Measurements from ENCODE around the gene UNC93A. TPM values are rescaled to one million over a fixed set of nuclear protein-coding genes. Genes with fewer than 3 reads are reported as not detected.
"Not testable (repeated sequence)": the region's sequence is repeated elsewhere in the genome, so short reads cannot be mapped to it uniquely, and the experiment has no call there.

The UNC93A gene
- total and polyA plus RNA-seq, 4 donors = 0.11 TPM; not detected in 3

GRCh38 chr6:167349631-167350274, 58.6 kb downstream of the UNC93A start:
- Histone ChIP-seq H3K9me3 (ENCODE audit: control insufficient read depth, insufficient read depth, low read length) (no peaks in the 10 kb centered on the region), H3K36me3 (ENCODE audit: control insufficient read depth, insufficient read depth, low read length) (no peaks in the 10 kb centered on the region), H3K4me1 (ENCODE audit: control insufficient read depth, insufficient read depth, low read length) (peaks cover 18% of the 10 kb centered on the region), H3K27me3 (ENCODE audit: control insufficient read depth, insufficient read depth, low read length) (no peaks in the 10 kb centered on the region), H3K27ac (ENCODE audit: low read depth, low read length) (no peak overlapping the region), H3K4me3 (ENCODE audit: low read depth, low read length) (peak overlapping the region; percentile 47)
- DNase-seq (ENCODE audit: low read depth in 4 of 6, low spot score in 6 of 6) = peak in 2 of 6 donors; percentile 64 to 92
- 25% methylated on average over 12 of the region's 19 CpGs for WGBS (ENCODE audit: insufficient coverage)

GRCh38 chr6:167350275-167350696, 59.2 kb downstream of the UNC93A start:
- WGBS (ENCODE audit: insufficient coverage) = 5% methylated on average over 5 of the region's 22 CpGs
- Histone ChIP-seq H3K27ac (ENCODE audit: low read depth, low read length) (peak overlapping the region; percentile 64), H3K4me1 (ENCODE audit: control insufficient read depth, insufficient read depth, low read length) (peaks cover 18% of the 10 kb centered on the region), H3K27me3 (ENCODE audit: control insufficient read depth, insufficient read depth, low read length) (no peaks in the 10 kb centered on the region), H3K9me3 (ENCODE audit: control insufficient read depth, insufficient read depth, low read length) (no peaks in the 10 kb centered on the region), H3K4me3 (ENCODE audit: low read depth, low read length) (peak overlapping the region; percentile 47), H3K36me3 (ENCODE audit: control insufficient read depth, insufficient read depth, low read length) (no peaks in the 10 kb centered on the region)
- DNase-seq (ENCODE audit: low read depth in 4 of 6, low spot score in 6 of 6) = peak in 1 of 6 donors; percentile 49

DNA sequence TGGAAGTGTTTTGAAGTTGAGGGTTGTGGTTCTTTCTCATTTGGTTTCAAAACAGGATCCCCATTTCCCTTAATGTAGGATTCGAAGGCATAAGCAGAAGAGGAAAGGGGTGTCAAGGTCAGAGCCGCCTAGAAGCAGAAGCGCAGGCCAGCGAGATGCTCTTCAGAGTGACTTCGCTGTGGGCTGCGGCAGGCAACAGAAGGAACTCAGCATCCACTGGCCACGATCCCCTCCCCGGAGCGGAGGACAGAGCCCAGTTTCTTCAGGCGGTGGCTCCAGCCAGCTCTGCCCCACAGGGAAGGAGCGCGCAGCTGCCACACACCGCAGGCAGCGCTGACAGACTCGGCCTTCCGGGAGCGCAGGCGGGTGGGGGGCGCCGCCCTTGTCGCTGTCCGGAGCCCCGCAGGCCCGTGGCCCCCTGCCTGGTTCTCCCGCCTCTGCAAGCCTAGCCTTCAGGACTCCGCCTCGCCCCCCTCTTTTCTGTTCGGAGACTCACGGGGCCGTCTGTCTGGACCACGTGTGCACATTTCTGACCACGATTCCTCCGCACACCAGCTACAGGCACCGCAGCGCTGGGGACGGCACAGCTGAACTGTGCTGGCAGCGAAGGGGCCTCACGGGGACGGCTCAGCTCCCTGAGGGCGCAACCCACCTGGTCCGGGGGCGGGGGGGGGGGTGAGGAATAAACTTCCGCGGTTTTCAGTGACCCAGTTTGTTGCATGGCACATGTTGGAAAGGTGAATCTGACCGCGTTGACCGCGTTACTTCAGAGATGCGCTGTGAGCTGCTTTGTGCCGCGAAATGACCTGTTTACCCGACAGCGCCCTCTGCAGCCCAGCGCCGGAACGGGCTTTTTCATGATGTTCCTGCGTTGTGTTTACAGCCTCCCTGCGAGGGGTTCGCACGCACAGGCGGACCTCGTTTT, 59.9 kb downstream of the UNC93A start:
- Histone ChIP-seq H3K4me3 (ENCODE audit: low read depth, low read length) (peak overlapping the region; percentile 47), H3K4me1 (ENCODE audit: control insufficient read depth, insufficient read depth, low read length) (peaks cover 18% of the 10 kb centered on the region), H3K9me3 (ENCODE audit: control insufficient read depth, insufficient read depth, low read length) (no peaks in the 10 kb centered on the region), H3K27me3 (ENCODE audit: control insufficient read depth, insufficient read depth, low read length) (no peaks in the 10 kb centered on the region), H3K36me3 (ENCODE audit: control insufficient read depth, insufficient read depth, low read length) (no peaks in the 10 kb centered on the region), H3K27ac (ENCODE audit: low read depth, low read length) (peak overlapping the region; percentile 64)
- under 1% methylated on average over 62 of the region's 62 CpGs for WGBS (ENCODE audit: insufficient coverage)
- peak in 3 of 6 donors; percentile 50 to 92 (median 87) for DNase-seq (ENCODE audit: low read depth in 4 of 6, low spot score in 6 of 6)

DNA sequence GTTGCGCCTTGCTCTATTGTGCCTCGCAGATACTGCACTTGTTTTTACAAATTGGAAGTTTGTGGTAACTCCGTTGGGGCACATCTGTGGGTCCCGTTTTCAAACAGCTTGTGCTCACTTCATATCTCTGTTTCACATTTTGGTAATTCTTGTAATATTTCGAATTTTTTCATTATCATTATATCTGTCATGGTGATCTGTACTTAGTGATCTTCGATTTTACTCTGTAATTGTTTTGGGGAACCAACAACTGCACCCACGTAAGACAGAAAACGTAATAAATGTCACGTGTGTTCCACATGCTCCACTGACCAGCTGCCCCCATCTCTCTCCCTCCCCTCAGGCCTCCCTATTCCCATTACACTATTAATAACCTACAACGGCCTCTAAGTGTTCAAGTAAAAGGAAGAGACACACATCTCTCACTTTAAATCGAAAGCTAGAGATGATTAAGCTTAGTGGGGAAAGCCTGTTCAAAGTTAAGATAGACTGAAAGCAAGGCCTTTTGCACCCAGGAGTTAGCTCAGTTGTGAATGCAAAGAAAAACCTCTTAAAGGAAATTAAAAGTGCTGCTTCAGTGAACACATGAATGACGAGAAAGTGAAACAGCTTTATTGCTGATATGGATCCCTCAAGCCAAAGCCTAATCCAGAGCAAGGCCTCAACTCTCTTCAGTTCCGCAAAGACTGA, 60.7 kb downstream of the UNC93A start:
- DNase-seq (ENCODE audit: low read depth in 4 of 6, low spot score in 6 of 6) = no peak
- Histone ChIP-seq H3K27ac (ENCODE audit: low read depth, low read length) (peak overlapping the region; percentile 64), H3K36me3 (ENCODE audit: control insufficient read depth, insufficient read depth, low read length) (no peaks in the 10 kb centered on the region), H3K4me3 (ENCODE audit: low read depth, low read length) (peak overlapping the region; percentile 47), H3K9me3 (ENCODE audit: control insufficient read depth, insufficient read depth, low read length) (no peaks in the 10 kb centered on the region), H3K4me1 (ENCODE audit: control insufficient read depth, insufficient read depth, low read length) (peaks cover 18% of the 10 kb centered on the region), H3K27me3 (ENCODE audit: control insufficient read depth, insufficient read depth, low read length) (no peaks in the 10 kb centered on the region)
- 0% methylated on average over 2 of the region's 13 CpGs for WGBS (ENCODE audit: insufficient coverage)

DNA sequence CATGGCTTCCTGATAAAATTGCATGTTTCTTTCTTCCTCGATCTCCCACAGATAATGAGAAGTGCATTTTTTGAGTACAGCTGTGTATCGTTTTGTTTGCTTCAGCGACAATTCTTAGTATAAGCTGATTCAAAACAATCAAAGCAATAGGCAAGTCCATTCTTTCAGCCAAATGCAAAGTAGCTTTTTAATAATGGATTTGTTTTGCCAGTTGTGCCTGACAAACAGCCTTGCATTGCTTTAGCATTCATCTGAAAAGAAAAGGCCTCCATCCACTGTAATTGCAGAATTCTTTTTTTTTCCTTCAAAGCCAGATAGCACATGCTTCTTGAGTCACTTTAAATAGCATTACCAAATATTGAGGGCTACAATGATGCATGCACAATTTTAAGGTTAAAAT, 65.8 kb downstream of the UNC93A start:
- Histone ChIP-seq H3K4me3 (ENCODE audit: low read depth, low read length) (no peak overlapping the region), H3K27me3 (ENCODE audit: control insufficient read depth, insufficient read depth, low read length) (no peaks in the 10 kb centered on the region), H3K36me3 (ENCODE audit: control insufficient read depth, insufficient read depth, low read length) (no peaks in the 10 kb centered on the region), H3K4me1 (ENCODE audit: control insufficient read depth, insufficient read depth, low read length) (no peaks in the 10 kb centered on the region), H3K27ac (ENCODE audit: low read depth, low read length) (no peak overlapping the region), H3K9me3 (ENCODE audit: control insufficient read depth, insufficient read depth, low read length) (no peaks in the 10 kb centered on the region)
- DNase-seq (ENCODE audit: low read depth in 4 of 6, low spot score in 6 of 6) = peak in 1 of 6 donors; percentile 43
- WGBS (ENCODE audit: insufficient coverage) = 80% methylated on average over 1 of the region's 3 CpGs

DNA sequence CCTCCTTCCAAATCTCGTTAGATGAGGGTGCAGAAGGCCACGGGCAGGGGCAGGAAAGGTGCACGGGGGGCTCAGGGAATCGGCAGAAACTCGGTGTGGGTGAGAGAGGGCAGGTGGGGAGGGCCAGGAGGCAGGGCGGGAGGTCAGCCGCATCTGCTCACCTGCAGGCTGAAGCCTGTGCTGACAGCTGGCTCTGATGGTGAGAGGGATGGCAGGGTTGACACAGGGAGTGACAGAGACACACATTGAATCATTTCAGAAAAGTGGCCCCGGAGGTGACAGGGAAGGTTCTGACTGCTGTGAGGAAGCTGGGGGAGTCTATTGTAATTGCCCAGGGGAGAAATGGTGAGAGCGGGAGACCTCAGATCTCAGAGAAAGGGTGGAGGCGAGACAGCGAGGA, 67.3 kb downstream of the UNC93A start:
- not testable (repeated sequence) for H3K4me1 ChIP-seq (ENCODE audit: control insufficient read depth, insufficient read depth, low read length); H3K4me3 ChIP-seq (ENCODE audit: low read depth, low read length); H3K36me3 ChIP-seq (ENCODE audit: control insufficient read depth, insufficient read depth, low read length); DNase-seq (ENCODE audit: low read depth in 4 of 6, low spot score in 6 of 6); H3K27me3 ChIP-seq (ENCODE audit: control insufficient read depth, insufficient read depth, low read length); H3K27ac ChIP-seq (ENCODE audit: low read depth, low read length); H3K9me3 ChIP-seq (ENCODE audit: control insufficient read depth, insufficient read depth, low read length)
- WGBS (ENCODE audit: insufficient coverage) = no CpG with 5 or more reads among the region's 11 CpGs

GRCh38 chr6:167361170-167361569, 70.1 kb downstream of the UNC93A start:
- H3K27me3 ChIP-seq (ENCODE audit: control insufficient read depth, insufficient read depth, low read length); H3K9me3 ChIP-seq (ENCODE audit: control insufficient read depth, insufficient read depth, low read length); H3K4me3 ChIP-seq (ENCODE audit: low read depth, low read length); H3K27ac ChIP-seq (ENCODE audit: low read depth, low read length); H3K36me3 ChIP-seq (ENCODE audit: control insufficient read depth, insufficient read depth, low read length); H3K4me1 ChIP-seq (ENCODE audit: control insufficient read depth, insufficient read depth, low read length): not testable (repeated sequence)
- DNase-seq (ENCODE audit: low read depth in 4 of 6, low spot score in 6 of 6) = peak in 1 of 6 donors; percentile 12
- WGBS (ENCODE audit: insufficient coverage) = no CpG with 5 or more reads among the region's 1 CpG

Other genes with a start within 250 kb of the UNC93A start
- under 1 TPM in 1 of 2 donors, not detected in 1; 0.17 TPM for gene CCR6, start 168.2 kb upstream of the UNC93A start, total RNA-seq
- gene CCR6, start 168.2 kb upstream of the UNC93A start, polyA plus RNA-seq (ENCODE audit: insufficient read length in 2 of 2) = not detected
- not detected for gene GPR31, start 133.3 kb upstream of the UNC93A start, total RNA-seq
- gene GPR31, start 133.3 kb upstream of the UNC93A start, polyA plus RNA-seq (ENCODE audit: insufficient read length in 2 of 2) = not detected
- gene TTLL2, start 33.8 kb downstream of the UNC93A start, total RNA-seq = under 1 TPM in 1 of 2 donors, not detected in 1; 0.06 TPM
- 1 to 10 TPM in 1 of 2 donors, under 1 TPM in 1; 0.60 to 1.2 TPM for gene TTLL2, start 33.8 kb downstream of the UNC93A start, polyA plus RNA-seq (ENCODE audit: insufficient read length in 2 of 2)